Dermis microvascular lymphatic vessel endothelial cell (primary cell): ENCODE results near the gene ARHGEF19. TPM values are rescaled to one million over a fixed set of nuclear protein-coding genes. Genes with fewer than 3 reads are reported as not detected.
A peak's percentile ranks its signal among the peaks of the same experiment; 100 is the strongest.
"Not testable (repeated sequence)": the region's sequence is repeated elsewhere in the genome, so short reads cannot be mapped to it uniquely, and the experiment has no call there.

Experiments used
- DNase-seq, 2 donors: peaks; one replicate each; pipeline versions ENCODE4 v3.0.0 to v3.0.0-alpha.2; 2010; ENCODE audit warnings: low read depth in 2 of 2
- total RNA-seq: library from RNA; depleted of rRNA; stranded (reverse); fragments of >200 nt; gene quantifications from 2 replicates; pipeline ENCODE4 v1.2.1, GENCODE V29; 2014

The ARHGEF19 gene
- total RNA-seq, result 4.0 and 4.4 TPM in 2 replicates

DNA sequence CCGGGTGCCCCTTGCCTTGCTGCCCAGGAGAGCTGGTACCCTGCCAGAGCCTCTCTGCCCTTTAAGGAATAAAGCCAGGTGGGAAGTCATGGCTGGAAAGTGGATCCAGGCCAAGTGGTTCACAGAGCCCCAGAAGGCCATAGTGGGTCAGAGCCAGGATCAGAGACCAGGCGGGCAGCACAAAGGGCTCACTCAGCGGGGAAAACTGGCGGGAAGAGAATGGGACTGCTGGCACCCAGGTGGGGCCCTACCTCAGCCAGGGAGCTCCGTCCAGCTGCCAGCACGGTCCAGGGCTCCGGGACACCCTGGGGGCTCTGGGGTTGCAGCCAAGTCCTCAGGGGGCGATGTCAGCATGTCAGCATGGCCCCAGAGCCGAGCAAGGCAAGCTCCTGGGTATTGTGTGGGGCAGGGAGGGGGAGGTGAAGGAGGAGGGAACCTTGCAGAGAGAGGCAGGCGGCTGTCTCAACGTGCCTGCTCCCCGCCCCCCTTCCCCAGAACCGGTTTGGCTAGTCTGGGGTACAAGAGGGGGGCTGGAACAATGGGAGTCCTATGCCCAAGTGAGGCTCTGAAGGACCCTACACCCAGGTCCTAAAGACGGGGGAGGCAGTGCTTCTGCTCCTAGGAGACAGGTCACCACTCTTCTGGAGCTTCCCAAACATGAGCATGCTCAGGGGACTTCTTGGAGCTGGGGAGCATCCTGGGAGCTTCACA lies at the start of gene ARHGEF19:
ARHGEF19 (minus strand) TSS at position 402 of the 711 bp plus-strand sequence. CDS start 3,598 bp downstream, outside the sequence.
- DNase-seq, result no peak

DNA sequence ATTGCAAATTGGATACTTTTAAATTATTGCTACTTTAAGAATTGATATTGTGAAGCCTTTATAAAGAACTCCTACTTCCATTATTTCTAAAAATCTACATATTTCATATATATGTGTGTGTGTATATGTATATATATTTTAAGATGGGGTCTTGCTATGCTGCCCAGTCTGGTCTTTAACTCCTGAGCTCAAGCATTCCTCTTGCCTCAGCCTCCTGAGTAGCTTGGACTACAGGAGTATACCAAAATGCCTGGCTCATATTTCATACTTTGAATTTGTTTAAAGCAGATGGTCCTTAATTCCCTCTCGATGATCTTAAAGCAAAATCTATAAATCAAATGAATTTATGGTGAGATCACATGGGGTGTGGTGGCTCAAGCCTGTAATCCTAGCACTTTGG lies 49.6 kb upstream of the ARHGEF19 start:
- DNase-seq, result no peak

DNA sequence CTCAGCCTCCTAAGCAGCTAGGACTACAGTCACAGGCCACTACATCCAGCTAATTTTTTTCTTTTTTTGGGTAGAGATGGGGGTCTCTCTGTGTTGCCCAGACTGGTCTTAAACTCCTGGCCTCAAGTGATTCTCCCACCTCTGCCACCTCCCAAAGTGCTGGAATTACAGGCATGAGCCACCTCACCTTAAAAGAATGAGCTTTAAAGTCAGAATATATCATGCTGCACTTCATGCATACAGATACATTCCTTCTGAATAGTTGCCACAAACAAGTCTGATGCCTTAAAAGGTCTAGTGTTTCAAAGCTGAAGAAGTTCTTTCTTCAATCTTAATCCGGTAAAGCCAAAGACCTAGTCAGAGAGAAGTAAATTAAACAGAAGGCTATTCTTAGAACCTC lies 48.4 kb upstream of the ARHGEF19 start:
- no peak for DNase-seq

DNA sequence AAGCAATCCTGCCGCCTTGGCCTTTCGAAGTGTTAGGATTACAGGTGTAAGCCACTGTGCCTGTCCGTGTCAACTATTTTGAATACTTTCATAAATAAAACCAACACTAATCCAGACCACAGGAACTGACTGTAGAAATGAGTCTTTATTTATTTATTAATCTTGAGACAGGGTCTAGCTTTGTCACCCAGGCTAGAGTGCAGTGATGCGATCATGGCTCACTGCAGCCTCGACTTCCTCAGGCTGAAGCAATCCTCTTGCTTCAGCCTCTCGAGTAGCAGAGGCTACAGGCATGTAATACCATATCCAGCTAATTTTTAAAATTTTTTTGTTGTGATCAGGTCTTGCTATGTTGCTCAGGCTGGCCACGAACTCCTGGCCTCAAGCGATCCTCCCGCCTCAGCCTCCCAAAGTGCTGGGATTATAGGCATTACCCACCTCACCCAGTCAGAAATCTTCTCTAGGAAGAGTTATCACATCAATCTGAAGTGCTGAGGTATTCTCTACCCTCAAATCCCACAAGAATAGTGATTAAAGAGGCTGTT lies 46.2 kb upstream of the ARHGEF19 start:
- no peak for DNase-seq

DNA sequence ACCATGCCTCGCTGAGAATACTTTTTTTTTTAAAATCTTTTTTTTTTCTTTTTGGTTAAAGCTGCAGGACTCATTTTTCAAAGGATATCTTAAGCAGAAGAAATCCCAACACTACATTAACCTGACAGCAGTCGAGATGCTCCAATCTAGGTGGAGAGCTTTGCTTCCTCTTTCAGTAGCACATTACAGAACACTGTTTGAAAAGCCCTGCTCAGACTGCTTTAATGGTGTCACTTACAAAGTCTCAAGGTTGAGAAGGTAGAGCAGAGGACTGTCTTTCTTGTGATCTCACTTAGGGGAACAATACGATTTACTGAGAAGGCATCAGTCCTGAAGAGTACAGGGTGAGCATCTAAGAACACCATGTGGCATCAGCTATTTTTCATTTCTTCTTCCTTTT lies 45.5 kb upstream of the ARHGEF19 start:
- no peak for DNase-seq

DNA sequence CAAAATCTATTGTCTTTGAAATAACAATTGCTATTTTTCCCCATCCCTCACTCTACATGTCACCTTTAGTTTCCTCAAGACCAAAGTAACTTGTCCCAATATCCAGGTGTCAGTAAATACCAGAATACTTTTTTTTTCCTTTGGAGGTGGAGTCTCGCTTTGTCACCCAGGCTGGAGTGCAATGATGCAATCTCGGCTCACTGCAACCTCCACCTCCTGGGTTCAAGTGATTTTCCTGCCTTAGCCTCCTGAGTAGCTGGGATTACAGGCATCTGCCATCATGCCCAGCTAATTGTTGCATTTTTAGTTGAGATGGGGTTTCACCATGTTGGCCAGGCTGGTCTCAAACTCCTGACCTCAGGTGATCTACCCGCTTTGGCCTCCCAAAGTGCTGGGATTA lies 45.1 kb upstream of the ARHGEF19 start:
- not testable (repeated sequence) for DNase-seq

DNA sequence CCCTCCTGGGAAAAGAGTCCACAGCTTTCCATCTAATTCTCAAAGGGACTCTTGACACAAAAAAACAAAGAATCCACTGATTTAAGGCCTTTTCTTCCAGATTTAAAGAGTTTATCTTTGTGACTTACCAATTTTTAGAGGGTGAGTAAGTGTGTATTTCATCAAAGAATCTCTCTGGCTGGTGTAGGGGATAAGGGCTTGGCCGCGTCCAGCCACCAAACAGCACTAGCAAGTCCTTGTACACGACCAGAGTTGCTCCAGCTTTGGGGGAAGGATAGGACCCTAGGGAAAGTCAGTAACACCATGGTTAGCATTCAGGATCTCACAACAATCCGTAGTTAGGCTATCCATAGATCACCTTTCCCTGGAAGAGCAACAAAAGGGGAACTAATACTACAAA lies 44.0 kb upstream of the ARHGEF19 start:
- no peak for DNase-seq

DNA sequence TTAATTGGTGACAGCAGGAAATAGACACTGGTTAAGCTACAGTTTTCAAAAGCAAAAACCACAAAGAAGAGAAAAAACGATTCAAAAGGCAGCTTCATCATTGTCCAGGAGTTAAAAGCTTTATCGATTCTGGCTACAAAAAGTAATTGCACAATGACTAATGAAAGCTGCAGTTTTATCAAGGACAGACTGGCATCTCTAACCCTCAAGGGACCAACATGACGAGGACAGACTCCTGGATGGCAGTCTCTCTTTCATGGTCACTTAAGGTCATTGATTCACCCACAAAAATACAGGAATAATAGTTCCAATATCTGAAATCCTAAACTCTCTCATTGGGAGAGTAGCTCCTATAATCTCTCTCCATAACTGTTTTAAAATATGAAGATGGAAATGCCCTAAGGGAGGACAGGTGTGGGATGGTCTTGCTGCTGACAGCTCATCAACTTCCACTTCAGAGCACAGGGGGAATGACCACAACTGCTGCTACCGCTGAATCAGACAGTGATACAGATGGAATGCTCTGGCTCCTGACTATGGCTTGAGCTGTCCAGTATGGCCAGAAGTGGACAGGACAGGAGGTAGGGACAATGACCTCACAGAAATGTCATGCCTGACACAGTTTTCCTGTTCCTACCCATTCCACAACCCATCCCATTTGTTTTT lies 41.9 kb upstream of the ARHGEF19 start:
- no peak for DNase-seq

DNA sequence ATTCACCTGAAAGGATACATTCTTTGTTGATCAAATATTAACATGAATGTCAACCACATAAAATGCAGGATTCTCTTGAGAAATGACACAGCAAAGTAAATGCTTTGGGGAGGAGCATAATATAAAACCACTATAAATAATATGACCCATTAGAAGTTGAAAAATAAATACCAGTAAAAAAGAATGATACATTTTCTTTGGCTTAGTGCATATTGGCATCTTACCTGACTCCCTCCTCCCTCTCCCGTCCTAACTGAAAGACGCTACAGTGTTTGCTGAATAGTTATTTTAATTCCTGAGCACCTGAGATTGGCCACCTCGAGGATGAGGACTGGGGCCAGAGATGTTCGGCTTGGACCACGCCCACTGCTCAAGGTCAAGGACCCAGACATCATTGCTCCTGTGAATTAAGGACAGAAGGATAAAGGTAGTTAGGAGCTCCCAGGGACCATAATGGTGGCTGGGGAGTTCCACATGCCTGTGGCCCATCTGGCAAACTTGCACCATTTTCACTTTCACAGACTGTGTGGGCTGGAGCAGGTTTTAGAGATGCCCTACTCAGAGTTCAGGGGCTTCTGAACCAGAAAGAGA lies 41.0 kb upstream of the ARHGEF19 start:
- DNase-seq, result no peak

DNA sequence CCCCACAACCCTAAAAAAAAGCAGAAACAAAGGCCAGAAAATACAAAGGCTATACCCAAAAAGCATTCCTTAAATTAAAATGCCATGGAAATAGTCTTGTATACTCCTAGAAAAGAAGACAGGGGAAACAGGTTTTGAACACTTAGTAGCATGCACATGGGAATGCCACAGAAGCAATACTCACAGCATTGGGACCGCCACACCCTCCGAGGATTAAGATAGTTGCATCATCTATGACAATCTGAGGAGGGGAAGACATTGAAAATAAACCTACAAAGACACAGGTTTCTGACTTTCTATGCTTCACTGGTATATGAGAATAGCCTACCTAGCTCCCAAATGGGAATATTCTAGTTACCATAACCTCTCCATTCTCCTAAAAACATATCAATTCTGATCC lies 40.5 kb upstream of the ARHGEF19 start:
- no peak for DNase-seq

DNA sequence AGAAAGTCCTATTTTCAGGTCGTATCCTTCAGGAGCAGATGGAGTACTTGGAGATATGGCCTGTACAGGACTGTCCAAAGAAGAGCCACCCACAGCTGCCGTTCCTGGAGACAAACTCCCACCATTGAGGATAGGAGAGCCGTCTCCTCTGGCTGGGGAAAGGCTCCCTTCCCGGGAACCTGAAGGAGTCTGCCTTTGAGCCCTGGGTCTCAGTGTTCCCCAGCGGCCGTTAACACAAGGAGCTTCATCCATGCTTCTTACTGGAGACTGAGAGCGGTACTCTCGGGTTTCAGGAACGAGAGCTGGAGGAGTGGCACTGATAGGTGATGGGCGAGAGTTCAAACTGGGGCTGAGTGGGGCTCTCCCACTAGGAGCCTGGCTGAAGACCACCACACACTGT lies 38.9 kb upstream of the ARHGEF19 start:
- no peak for DNase-seq

DNA sequence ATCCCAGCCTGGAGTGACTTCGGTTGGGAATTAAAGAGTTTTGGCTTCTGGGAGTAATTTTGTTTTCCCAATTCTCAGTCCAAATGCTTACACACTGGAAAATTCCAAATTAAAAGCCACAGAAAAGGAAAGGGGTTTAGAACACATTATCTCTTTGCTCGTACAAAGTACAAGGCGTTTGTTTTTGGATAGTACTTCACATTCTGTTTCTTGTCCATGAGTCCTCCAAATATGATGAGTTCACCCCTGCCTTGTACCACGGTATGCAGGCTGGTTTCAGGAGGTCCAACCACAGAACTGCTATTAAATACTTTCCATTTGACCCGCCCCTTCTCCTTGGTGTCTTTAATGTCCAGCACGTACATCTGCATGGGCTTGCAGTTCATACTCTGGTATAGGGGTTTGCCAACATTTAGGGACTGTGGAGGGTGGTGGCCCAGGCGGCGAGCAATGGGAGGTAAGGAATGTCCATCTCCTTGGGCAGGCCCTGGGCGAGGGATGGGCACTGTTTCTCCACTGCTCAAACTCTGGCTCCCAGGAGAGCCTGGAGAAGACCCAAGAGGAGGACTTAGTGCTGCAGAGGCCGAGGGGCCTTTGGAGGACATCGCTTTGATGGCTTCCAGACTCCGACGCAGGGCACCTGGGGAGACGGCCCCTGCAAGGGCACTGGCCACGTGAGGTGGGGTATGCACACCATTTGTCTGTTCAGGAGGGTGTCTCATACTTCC lies 38.2 kb upstream of the ARHGEF19 start:
- no peak for DNase-seq

DNA sequence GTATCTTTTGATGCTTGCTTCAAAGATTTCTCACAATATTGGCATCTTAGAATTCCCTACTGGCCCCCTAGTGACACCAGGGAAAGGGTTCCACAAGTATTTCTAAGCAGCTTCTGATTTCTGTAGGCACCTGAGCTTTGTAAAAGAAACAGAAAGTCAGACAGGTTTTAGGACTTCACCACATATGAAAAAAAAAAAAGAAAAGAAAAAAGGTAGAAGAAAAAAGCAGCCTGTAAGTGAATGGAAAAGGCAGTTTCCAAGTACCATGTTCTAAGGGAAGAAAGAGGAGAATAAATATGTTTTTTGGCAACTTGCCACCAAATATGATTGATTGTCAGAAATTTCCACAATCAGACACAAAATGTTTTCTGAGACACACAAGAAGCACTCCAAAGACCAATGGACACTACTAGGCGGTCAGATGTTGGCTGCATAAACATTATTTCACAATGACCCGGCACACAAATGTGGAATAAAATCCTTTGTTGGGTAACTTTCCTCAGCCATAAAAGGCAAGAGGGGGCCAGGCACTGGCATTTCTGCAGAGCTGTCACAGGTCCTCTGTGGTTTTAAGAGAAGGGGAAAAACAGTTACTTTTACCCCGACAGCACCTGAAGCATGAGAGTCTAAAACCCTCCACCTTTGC lies 37.3 kb upstream of the ARHGEF19 start:
- DNase-seq, result peak; percentile 62 to 93

DNA sequence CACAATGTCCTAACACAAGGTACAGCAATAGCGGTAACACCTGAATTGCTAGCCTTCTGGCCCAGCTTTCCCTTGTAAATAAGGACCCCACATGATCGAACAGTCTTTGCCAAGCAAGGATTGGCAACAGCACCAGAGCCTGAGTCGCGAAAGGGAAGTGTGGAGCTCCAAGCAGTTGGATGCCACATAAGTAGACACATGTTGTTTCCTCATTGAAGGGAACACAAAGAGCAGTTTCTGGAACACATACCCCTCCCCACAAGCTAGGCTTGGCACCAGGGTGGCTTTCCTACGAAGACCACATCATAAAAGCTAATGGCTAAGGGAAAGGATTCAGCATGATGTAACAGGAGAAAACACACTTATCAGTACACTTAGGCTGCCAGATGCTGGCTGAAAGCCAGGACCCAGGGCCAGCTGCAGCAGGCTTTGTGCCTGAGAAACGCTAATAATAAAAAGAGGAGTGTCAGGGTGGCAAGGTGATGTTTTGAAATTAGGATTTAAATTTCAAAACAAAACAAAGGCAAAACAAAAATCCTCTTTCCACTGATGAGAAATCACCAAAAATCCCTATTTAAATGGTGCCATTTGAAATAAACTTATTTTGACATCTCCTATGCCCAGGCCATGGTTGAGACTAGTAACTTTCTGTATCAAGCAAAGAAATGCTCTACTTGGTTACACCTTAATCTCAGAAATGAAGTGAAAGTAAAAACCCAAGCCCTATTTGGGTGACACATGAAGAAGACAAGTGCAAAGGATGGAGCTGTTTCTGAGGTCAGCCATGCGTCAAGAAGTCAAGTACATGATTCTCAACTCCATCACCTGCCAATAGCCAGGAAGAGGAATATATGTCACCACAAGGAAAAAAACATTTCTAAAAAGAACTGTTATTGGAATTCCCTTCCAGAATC lies 36.4 kb upstream of the ARHGEF19 start:
- peak; percentile 47 to 99 for DNase-seq

DNA sequence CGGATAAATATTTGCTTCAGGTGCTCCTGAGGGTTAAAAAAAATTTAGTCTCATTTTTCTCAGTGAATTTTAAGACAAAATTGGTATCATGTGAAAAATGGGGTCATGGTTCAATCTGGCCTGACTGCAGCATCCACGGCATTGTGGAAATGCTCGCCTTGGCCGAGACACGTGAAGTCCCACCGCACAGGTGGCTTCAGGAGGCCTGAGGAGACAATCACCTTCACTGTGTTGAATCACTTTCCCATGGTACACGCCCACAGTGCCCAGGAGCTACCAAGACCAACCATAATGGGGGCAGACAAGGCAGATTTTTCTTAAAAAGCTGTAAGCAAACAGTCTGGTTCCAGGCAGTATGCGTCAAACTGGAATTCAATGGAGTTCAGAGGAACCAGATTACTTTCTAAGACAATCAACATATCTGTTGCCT lies 35.6 kb upstream of the ARHGEF19 start:
- DNase-seq, result no peak

DNA sequence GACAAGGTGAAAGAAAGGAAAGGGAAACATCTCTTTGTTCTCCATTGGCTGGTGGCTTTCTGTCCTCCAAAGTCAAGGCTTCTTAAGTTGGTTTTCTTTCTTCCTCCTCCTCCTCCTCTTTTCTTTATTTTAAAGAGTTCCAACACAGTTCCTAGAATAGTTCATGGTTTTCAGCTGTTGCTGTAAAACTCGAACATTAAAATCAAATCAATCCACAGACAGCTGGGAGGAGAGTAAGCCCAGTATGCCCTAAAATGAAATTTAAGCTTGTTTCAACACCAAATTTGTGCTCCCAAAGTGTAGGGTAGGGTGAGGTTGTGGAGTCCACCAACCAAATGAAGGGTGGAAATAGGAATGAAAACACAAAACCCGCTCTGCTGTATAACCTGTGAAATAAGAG lies 35.0 kb upstream of the ARHGEF19 start:
- no peak for DNase-seq

DNA sequence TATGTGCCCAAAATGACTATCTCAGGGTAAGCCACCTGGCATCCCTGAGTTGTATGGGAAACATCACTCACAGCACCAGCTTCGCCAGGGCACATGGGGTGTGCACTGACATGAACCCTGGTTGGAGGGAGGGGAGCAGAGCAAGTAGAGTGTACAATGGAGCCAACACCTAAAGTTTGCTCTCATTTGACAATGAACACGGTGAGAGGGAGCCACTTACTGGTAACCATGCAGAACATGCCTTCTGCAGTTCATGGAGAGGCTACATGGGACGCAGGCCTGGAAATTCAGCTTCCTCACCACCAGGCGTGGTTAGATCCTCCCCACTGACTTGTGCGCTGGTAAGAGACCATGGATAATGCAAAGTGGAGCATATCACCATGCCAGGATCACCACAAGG lies 34.5 kb upstream of the ARHGEF19 start:
- DNase-seq, result no peak

DNA sequence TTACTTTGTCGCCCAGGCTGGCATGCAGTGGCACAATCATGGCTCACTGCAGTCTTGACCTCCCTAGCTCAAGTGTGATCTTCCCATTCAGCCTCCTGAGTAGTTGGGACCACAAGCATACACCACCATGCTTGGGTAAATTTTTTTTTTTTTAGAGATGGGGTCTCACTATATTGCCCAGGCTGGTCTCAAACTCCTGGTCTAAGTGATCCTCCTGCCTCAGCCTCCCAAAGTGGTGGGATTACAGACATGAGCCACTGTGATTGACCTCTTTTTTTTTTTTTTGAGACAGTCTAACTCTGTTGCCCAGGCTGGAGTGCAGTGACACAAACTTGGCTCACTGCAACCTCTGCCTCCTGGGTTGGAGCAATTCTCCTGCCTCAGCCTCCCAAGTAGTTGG lies 33.8 kb upstream of the ARHGEF19 start:
- DNase-seq, result not testable (repeated sequence)

DNA sequence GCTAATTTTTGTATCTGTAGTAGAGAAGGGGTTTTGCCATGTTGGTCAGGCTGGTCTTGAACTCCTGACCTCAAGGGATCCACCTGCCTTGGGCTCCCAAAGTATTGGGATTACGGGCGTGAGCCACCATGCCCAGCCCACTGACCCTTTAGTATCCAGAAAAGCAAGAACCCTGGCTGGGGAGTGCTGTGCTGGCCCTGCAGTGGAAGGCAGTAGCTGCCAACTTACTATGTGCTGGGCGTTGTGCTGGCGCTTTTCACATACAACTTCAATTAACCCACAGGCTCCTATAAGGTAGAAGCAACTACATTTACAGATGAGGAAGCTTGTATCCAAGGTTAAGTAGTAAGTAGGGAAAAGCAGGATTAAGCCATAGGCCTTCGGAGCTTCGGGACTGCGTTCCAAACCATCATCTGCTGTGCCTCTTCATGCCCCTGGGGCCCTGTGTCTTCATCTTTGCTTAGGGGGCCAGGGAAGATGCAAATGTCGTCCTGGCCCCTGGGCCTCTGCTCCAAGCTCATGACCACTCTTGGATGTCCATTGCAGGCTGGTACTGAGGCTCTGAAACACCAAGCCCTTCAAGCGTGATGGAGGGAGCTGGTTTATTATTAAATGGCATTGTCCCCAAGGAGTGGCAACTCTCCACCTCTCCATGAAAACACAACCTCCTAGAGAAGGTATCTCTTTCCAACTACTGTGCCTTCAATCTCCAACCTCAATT lies 33.2 kb upstream of the ARHGEF19 start:
- DNase-seq, result no peak
